ENCODE results near the gene HTD2.

Gene HTD2

GRCh38 chr3:58292866-58293265, 13.5 kb upstream of the HTD2 start:
- Histone ChIP-seq H3K79me2 (ENCODE audit: control insufficient read depth, insufficient read depth, low read length, unreplicated experiment) (no peaks in the 10 kb centered on the region), H3K27me3 (ENCODE audit: insufficient read depth, low read length) (peaks cover 1% of the 10 kb centered on the region; the same call in 1 of the 2 replicates), H3K36me3 (ENCODE audit: insufficient read depth, low read length) (no peaks in the 10 kb centered on the region), H3K4me1 (ENCODE audit: control insufficient read depth, insufficient read depth, low read length, unreplicated experiment) (no peaks in the 10 kb centered on the region), H2AFZ (ENCODE audit: low read length, unreplicated experiment) (no peak overlapping the region), H3K4me3 (ENCODE audit: low read depth, low read length) (no peak overlapping the region), H3K27ac (ENCODE audit: low read depth, low read length) (no peak overlapping the region)

- H3K27me3 ChIP-seq (ENCODE audit: insufficient read depth, low read length) = peaks cover 4% of the 10 kb centered on the region; the same call in 1 of the 2 replicates
- no peak overlapping the region for H2AFZ ChIP-seq (ENCODE audit: low read length, unreplicated experiment)
- no peaks in the 10 kb centered on the region for H3K36me3 ChIP-seq (ENCODE audit: insufficient read depth, low read length)
- H3K4me3 ChIP-seq (ENCODE audit: low read depth, low read length) = no peak overlapping the region
- H3K4me1 ChIP-seq (ENCODE audit: control insufficient read depth, insufficient read depth, low read length, unreplicated experiment) = no peaks in the 10 kb centered on the region
- H3K79me2 ChIP-seq (ENCODE audit: control insufficient read depth, insufficient read depth, low read length, unreplicated experiment) = no peaks in the 10 kb centered on the region
- H3K27ac ChIP-seq (ENCODE audit: low read depth, low read length) = no peak overlapping the region
Measured at GRCh38 chr3:58293516-58293915, 12.8 kb upstream of the HTD2 start.

- Histone ChIP-seq H3K4me3 (ENCODE audit: low read depth, low read length) (no peak overlapping the region), H3K79me2 (ENCODE audit: control insufficient read depth, insufficient read depth, low read length, unreplicated experiment) (no peaks in the 10 kb centered on the region), H3K36me3 (ENCODE audit: insufficient read depth, low read length) (no peaks in the 10 kb centered on the region), H2AFZ (ENCODE audit: low read length, unreplicated experiment) (no peak overlapping the region), H3K4me1 (ENCODE audit: control insufficient read depth, insufficient read depth, low read length, unreplicated experiment) (no peaks in the 10 kb centered on the region), H3K27me3 (ENCODE audit: insufficient read depth, low read length) (peaks cover 19% of the 10 kb centered on the region), H3K27ac (ENCODE audit: low read depth, low read length) (no peak overlapping the region)
Measured at GRCh38 chr3:58296269-58296668, 10.1 kb upstream of the HTD2 start.

- Histone ChIP-seq H3K4me1 (ENCODE audit: control insufficient read depth, insufficient read depth, low read length, unreplicated experiment) (no peaks in the 10 kb centered on the region), H3K79me2 (ENCODE audit: control insufficient read depth, insufficient read depth, low read length, unreplicated experiment) (no peaks in the 10 kb centered on the region), H3K27ac (ENCODE audit: low read depth, low read length) (no peak overlapping the region), H3K4me3 (ENCODE audit: low read depth, low read length) (no peak overlapping the region), H3K36me3 (ENCODE audit: insufficient read depth, low read length) (no peaks in the 10 kb centered on the region), H2AFZ (ENCODE audit: low read length, unreplicated experiment) (no peak overlapping the region), H3K27me3 (ENCODE audit: insufficient read depth, low read length) (peaks cover 25% of the 10 kb centered on the region)
Measured at GRCh38 chr3:58296843-58297242, 9.5 kb upstream of the HTD2 start.

GRCh38 chr3:58298190-58298589, 8.1 kb upstream of the HTD2 start:
- H3K27ac ChIP-seq (ENCODE audit: low read depth, low read length) = no peak overlapping the region
- no peaks in the 10 kb centered on the region for H3K36me3 ChIP-seq (ENCODE audit: insufficient read depth, low read length)
- peaks cover 32% of the 10 kb centered on the region for H3K27me3 ChIP-seq (ENCODE audit: insufficient read depth, low read length)
- no peak overlapping the region for H2AFZ ChIP-seq (ENCODE audit: low read length, unreplicated experiment)
- no peaks in the 10 kb centered on the region for H3K79me2 ChIP-seq (ENCODE audit: control insufficient read depth, insufficient read depth, low read length, unreplicated experiment)
- no peak overlapping the region for H3K4me3 ChIP-seq (ENCODE audit: low read depth, low read length)
- no peaks in the 10 kb centered on the region for H3K4me1 ChIP-seq (ENCODE audit: control insufficient read depth, insufficient read depth, low read length, unreplicated experiment)

- H3K4me1 ChIP-seq (ENCODE audit: control insufficient read depth, insufficient read depth, low read length, unreplicated experiment) = no peaks in the 10 kb centered on the region
- H3K36me3 ChIP-seq (ENCODE audit: insufficient read depth, low read length) = no peaks in the 10 kb centered on the region
- no peak overlapping the region for H2AFZ ChIP-seq (ENCODE audit: low read length, unreplicated experiment)
- peaks cover 32% of the 10 kb centered on the region for H3K27me3 ChIP-seq (ENCODE audit: insufficient read depth, low read length)
- H3K4me3 ChIP-seq (ENCODE audit: low read depth, low read length) = no peak overlapping the region
- H3K27ac ChIP-seq (ENCODE audit: low read depth, low read length) = no peak overlapping the region
- no peaks in the 10 kb centered on the region for H3K79me2 ChIP-seq (ENCODE audit: control insufficient read depth, insufficient read depth, low read length, unreplicated experiment)
Measured at GRCh38 chr3:58299075-58299474, 7.2 kb upstream of the HTD2 start.

GRCh38 chr3:58299839-58300516, 6.3 kb upstream of the HTD2 start:
- Histone ChIP-seq H3K36me3 (ENCODE audit: insufficient read depth, low read length) (no peaks in the 10 kb centered on the region), H3K4me1 (ENCODE audit: control insufficient read depth, insufficient read depth, low read length, unreplicated experiment) (no peaks in the 10 kb centered on the region)

GRCh38 chr3:58307639-58308215, 1.4 kb downstream of the HTD2 start:
- Histone ChIP-seq H3K79me2 (ENCODE audit: control insufficient read depth, insufficient read depth, low read length, unreplicated experiment) (peaks cover 49% of the 10 kb centered on the region), H3K27me3 (ENCODE audit: insufficient read depth, low read length) (no peaks in the 10 kb centered on the region), H3K4me1 (ENCODE audit: control insufficient read depth, insufficient read depth, low read length, unreplicated experiment) (peaks cover 19% of the 10 kb centered on the region), H3K36me3 (ENCODE audit: insufficient read depth, low read length) (peaks cover 21% of the 10 kb centered on the region), H3K27ac (ENCODE audit: low read depth, low read length) (peak overlapping the region; percentile 98), H2AFZ (ENCODE audit: low read length, unreplicated experiment) (no peak overlapping the region), H3K4me3 (ENCODE audit: low read depth, low read length) (peak overlapping the region; percentile 93)

More at GRCh38 chr3:58299839-58300516, 6.3 kb upstream of the HTD2 start:
- no peak overlapping the region for H2AFZ ChIP-seq (ENCODE audit: low read length, unreplicated experiment)
- H3K4me3 ChIP-seq (ENCODE audit: low read depth, low read length) = no peak overlapping the region
- H3K27me3 ChIP-seq (ENCODE audit: insufficient read depth, low read length) = peaks cover 32% of the 10 kb centered on the region
- no peaks in the 10 kb centered on the region for H3K79me2 ChIP-seq (ENCODE audit: control insufficient read depth, insufficient read depth, low read length, unreplicated experiment)
- no peak overlapping the region for H3K27ac ChIP-seq (ENCODE audit: low read depth, low read length)

GRCh38 chr3:58308728-58309127, 2.4 kb downstream of the HTD2 start:
- H3K27me3 ChIP-seq (ENCODE audit: insufficient read depth, low read length) = no peaks in the 10 kb centered on the region
- no peak overlapping the region for H2AFZ ChIP-seq (ENCODE audit: low read length, unreplicated experiment)
- peaks cover 49% of the 10 kb centered on the region for H3K79me2 ChIP-seq (ENCODE audit: control insufficient read depth, insufficient read depth, low read length, unreplicated experiment)
- peaks cover 19% of the 10 kb centered on the region for H3K4me1 ChIP-seq (ENCODE audit: control insufficient read depth, insufficient read depth, low read length, unreplicated experiment)
- no peak overlapping the region for H3K27ac ChIP-seq (ENCODE audit: low read depth, low read length)
- peaks cover 21% of the 10 kb centered on the region for H3K36me3 ChIP-seq (ENCODE audit: insufficient read depth, low read length)
- H3K4me3 ChIP-seq (ENCODE audit: low read depth, low read length) = peak overlapping the region; percentile 46; the same call in 1 of the 2 replicates

GRCh38 chr3:58317811-58318210, 11.5 kb downstream of the HTD2 start:
- peaks cover 3% of the 10 kb centered on the region for H3K79me2 ChIP-seq (ENCODE audit: control insufficient read depth, insufficient read depth, low read length, unreplicated experiment)
- peaks cover 13% of the 10 kb centered on the region for H3K36me3 ChIP-seq (ENCODE audit: insufficient read depth, low read length)
- H3K4me3 ChIP-seq (ENCODE audit: low read depth, low read length) = no peak overlapping the region

GRCh38 chr3:58321791-58322190, 15.5 kb downstream of the HTD2 start:
- Histone ChIP-seq H3K36me3 (ENCODE audit: insufficient read depth, low read length) (peaks cover 3% of the 10 kb centered on the region; the same call in 1 of the 2 replicates), H3K4me1 (ENCODE audit: control insufficient read depth, insufficient read depth, low read length, unreplicated experiment) (peaks cover 27% of the 10 kb centered on the region), H2AFZ (ENCODE audit: low read length, unreplicated experiment) (no peak overlapping the region), H3K79me2 (ENCODE audit: control insufficient read depth, insufficient read depth, low read length, unreplicated experiment) (no peaks in the 10 kb centered on the region), H3K4me3 (ENCODE audit: low read depth, low read length) (no peak overlapping the region), H3K27ac (ENCODE audit: low read depth, low read length) (no peak overlapping the region), H3K27me3 (ENCODE audit: insufficient read depth, low read length) (no peaks in the 10 kb centered on the region)

More at GRCh38 chr3:58317811-58318210, 11.5 kb downstream of the HTD2 start:
- peaks cover 3% of the 10 kb centered on the region for H3K4me1 ChIP-seq (ENCODE audit: control insufficient read depth, insufficient read depth, low read length, unreplicated experiment)
- no peak overlapping the region for H3K27ac ChIP-seq (ENCODE audit: low read depth, low read length)
- no peaks in the 10 kb centered on the region for H3K27me3 ChIP-seq (ENCODE audit: insufficient read depth, low read length)
- H2AFZ ChIP-seq (ENCODE audit: low read length, unreplicated experiment) = no peak overlapping the region
